HL-60/S4 (cell line): ENCODE measurements around the gene MCF2L.

ENCODE experiments used
- in situ Hi-C: fragments of 300-500 bp; cut with MboI; formaldehyde crosslinking; loops from 2 replicates; pipeline ENCODE4 v1.14.3; 2022; ENCODE audit warnings: low sequenced_read_pairs

Gene MCF2L

GRCh38 chr13:113140677-113141600, 171.9 kb downstream of the MCF2L start:
- in situ Hi-C loops, result no loop called here

GRCh38 chr13:113141601-113141970, 172.6 kb downstream of the MCF2L start:
- in situ Hi-C loops, result no loop called here

- in situ Hi-C loops, result no loop called here
Measured at GRCh38 chr13:113142876-113143275, 173.9 kb downstream of the MCF2L start.

GRCh38 chr13:113143466-113144254, 174.6 kb downstream of the MCF2L start:
- in situ Hi-C loops, result no loop called here

- in situ Hi-C loops, result no loop called here
Measured at GRCh38 chr13:113144255-113144629, 175.2 kb downstream of the MCF2L start.

GRCh38 chr13:113145496-113145895, 176.5 kb downstream of the MCF2L start:
- in situ Hi-C loops, result no loop called here

- in situ Hi-C loops, result no loop called here
Measured at GRCh38 chr13:113145911-113146598, 177.0 kb downstream of the MCF2L start.

GRCh38 chr13:113146750-113147149, 177.7 kb downstream of the MCF2L start:
- in situ Hi-C loops, result no loop called here

GRCh38 chr13:113147206-113147605, 178.2 kb downstream of the MCF2L start:
- in situ Hi-C loops, result no loop called here

GRCh38 chr13:113148407-113148806, 179.4 kb downstream of the MCF2L start:
- in situ Hi-C loops, result no loop called here

- in situ Hi-C loops, result no loop called here
Measured at GRCh38 chr13:113148940-113149503, 180.0 kb downstream of the MCF2L start.
